ENCODE data around the gene PPP4R3C. TPM values are rescaled to one million over a fixed set of nuclear protein-coding genes. Genes with fewer than 3 reads are reported as not detected.
"Not testable (repeated sequence)": the region's sequence is repeated elsewhere in the genome, so short reads cannot be mapped to it uniquely, and the experiment has no call there.

PPP4R3C gene
- total and polyA plus RNA-seq, 4 experiments from 2014 or later = not detected

DNA sequence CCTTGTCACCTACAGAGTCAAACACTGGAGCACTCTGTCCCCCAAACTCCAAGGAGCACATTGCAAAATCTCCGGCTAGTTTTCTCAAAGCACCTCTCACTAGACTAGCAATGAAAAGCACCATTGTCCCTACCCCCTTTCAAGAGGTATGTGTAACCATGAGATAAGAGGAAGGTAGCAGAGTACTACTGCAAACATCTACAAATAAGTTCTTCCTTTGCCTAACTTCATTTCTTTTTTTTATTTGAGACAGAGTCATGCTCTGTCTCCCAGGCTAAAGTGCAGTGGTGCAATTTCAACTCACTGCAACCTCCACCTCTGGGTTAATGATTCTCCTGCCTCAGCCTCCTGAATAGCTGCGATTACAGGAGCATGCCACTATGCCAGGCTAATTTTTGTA, 17.7 kb downstream of the PPP4R3C start:
- POLR2A ChIA-PET (ENCODE audit: partially characterized antibody) = no interaction called here
- CTCF ChIA-PET (ENCODE audit: partially characterized antibody) = no interaction called here

DNA sequence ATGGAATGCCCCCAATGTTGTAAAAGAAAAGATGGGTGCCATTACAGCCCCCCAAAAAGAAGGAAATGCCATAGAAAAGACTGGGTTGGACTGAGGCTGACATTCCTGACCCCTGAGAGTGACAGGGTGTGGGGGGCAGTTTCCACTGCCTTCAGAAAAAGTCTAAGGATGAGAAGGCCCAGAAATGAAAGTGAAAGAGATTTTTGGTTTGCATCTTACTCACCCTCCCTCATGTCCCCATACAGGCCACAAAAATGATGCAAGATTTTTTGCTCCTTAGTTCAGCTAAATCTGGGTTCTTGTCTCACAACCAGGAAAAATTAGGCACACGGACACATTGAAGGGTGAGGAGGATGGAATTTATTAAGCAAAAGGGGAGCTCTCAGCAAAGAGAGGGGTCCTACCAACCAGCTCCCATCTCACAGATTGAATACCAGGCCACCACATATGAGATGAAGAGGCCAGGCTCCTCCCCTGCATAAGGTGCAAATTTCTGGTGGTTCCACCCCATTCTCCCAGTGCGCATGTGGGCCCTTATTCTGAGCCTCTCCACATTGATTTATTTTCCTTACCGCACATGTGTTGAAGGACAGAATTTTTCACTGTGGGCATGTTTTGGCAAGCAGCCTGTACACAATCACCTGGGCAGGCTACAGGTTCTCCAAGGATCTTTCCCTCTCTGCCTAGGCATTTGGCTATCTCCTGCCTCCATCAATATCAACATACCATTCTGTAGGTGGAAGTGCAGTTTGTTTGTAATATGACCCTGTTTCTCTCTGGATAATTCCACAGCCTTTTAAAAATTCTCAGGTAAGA, 18.8 kb downstream of the PPP4R3C start:
- no peak overlapping the region for H3K27ac ChIP-seq (ENCODE audit: low read depth, low read length)
- no peak overlapping the region for H3K4me3 ChIP-seq (ENCODE audit: low read length in 2 of 2)
- Mint-ChIP-seq H3K36me3 (no peaks in the 10 kb centered on the region), H3K27me3 (no peaks in the 10 kb centered on the region), H3K4me1 (peaks cover 0 to 13% (median 2%) of the 10 kb centered on the region in 4 donors), H3K27ac (no peak overlapping the region), H3K4me3 (peak overlapping the region in 2 of 8 donors; percentile 47 to 56), H3K9me3 (peaks cover 0 to 5% (median 0%) of the 10 kb centered on the region in 8 donors)
- no peaks in the 10 kb centered on the region for H3K36me3 ChIP-seq (ENCODE audit: insufficient read depth, low read length)
- H3K9me3 ChIP-seq (ENCODE audit: control insufficient read depth in 1 of 2, low read length in 2 of 2) = no peaks in the 10 kb centered on the region
- DNase-seq = no peak
- intact Hi-C loops (cut with micrococcal nuclease) = no loop called here
- ChIA-PET CTCF (ENCODE audit: partially characterized antibody) (no interaction called here), POLR2A (ENCODE audit: partially characterized antibody) (no interaction called here)
- no peaks in the 10 kb centered on the region for H3K27me3 ChIP-seq (ENCODE audit: insufficient read depth, low read length)
- no peaks in the 10 kb centered on the region for H3K4me1 ChIP-seq (ENCODE audit: insufficient read depth, low read length)

More for the DNA sequence above, 17.7 kb downstream of the PPP4R3C start:
- Histone ChIP-seq H3K4me1 (ENCODE audit: insufficient read depth, low read length) (no peaks in the 10 kb centered on the region), H3K27me3 (ENCODE audit: insufficient read depth, low read length) (no peaks in the 10 kb centered on the region), H3K36me3 (ENCODE audit: insufficient read depth, low read length) (no peaks in the 10 kb centered on the region), H3K4me3 (ENCODE audit: low read length in 2 of 2) (no peak overlapping the region), H3K27ac (ENCODE audit: low read depth, low read length) (no peak overlapping the region), H3K9me3 (ENCODE audit: control insufficient read depth in 1 of 2, low read length in 2 of 2) (no peaks in the 10 kb centered on the region)
- Mint-ChIP-seq H3K4me1 (peaks cover 0 to 13% (median 2%) of the 10 kb centered on the region in 4 donors), H3K27me3 (no peaks in the 10 kb centered on the region), H3K9me3 (peaks cover 0 to 5% (median 0%) of the 10 kb centered on the region in 8 donors), H3K36me3 (no peaks in the 10 kb centered on the region), H3K27ac (peak overlapping the region in 1 of 7 donors; percentile 76), H3K4me3 (no peak overlapping the region)
- no peak for DNase-seq
- intact Hi-C loops (cut with micrococcal nuclease) = no loop called here

- POLR2A ChIA-PET (ENCODE audit: partially characterized antibody); H3K9me3 Mint-ChIP-seq; CTCF ChIA-PET (ENCODE audit: partially characterized antibody); intact Hi-C loops (cut with micrococcal nuclease); H3K27me3 Mint-ChIP-seq; H3K27me3 ChIP-seq (ENCODE audit: insufficient read depth, low read length); DNase-seq; H3K27ac Mint-ChIP-seq; H3K4me1 ChIP-seq (ENCODE audit: insufficient read depth, low read length); H3K4me3 ChIP-seq (ENCODE audit: low read length in 2 of 2); H3K4me3 Mint-ChIP-seq; H3K27ac ChIP-seq (ENCODE audit: low read depth, low read length); H3K36me3 ChIP-seq (ENCODE audit: insufficient read depth, low read length); H3K36me3 Mint-ChIP-seq; H3K9me3 ChIP-seq (ENCODE audit: control insufficient read depth in 1 of 2, low read length in 2 of 2): not testable (repeated sequence)
- peaks cover 0 to 13% (median 2%) of the 10 kb centered on the region in 4 donors for H3K4me1 Mint-ChIP-seq
Measured at GRCh38 chrX:27442392-27442791, 20.7 kb downstream of the PPP4R3C start.

GRCh38 chrX:27439771-27440170, 23.4 kb downstream of the PPP4R3C start:
- no peak overlapping the region for H3K27ac ChIP-seq (ENCODE audit: low read depth, low read length)
- no peaks in the 10 kb centered on the region for H3K36me3 ChIP-seq (ENCODE audit: insufficient read depth, low read length)
- no peak for DNase-seq
- CTCF ChIA-PET (ENCODE audit: partially characterized antibody) = no interaction called here
- Mint-ChIP-seq H3K9me3 (no peaks in the 10 kb centered on the region), H3K4me3 (no peak overlapping the region), H3K27ac (no peak overlapping the region), H3K27me3 (no peaks in the 10 kb centered on the region), H3K4me1 (peaks cover 0 to 11% (median 0%) of the 10 kb centered on the region in 4 donors), H3K36me3 (no peaks in the 10 kb centered on the region)
- H3K4me3 ChIP-seq (ENCODE audit: low read length in 2 of 2) = no peak overlapping the region
- H3K4me1 ChIP-seq (ENCODE audit: insufficient read depth, low read length) = no peaks in the 10 kb centered on the region
- no peaks in the 10 kb centered on the region for H3K27me3 ChIP-seq (ENCODE audit: insufficient read depth, low read length)
- no peaks in the 10 kb centered on the region for H3K9me3 ChIP-seq (ENCODE audit: control insufficient read depth in 1 of 2, low read length in 2 of 2)
- POLR2A ChIA-PET (ENCODE audit: partially characterized antibody) = no interaction called here
- intact Hi-C loops (cut with micrococcal nuclease) = no loop called here

DNA sequence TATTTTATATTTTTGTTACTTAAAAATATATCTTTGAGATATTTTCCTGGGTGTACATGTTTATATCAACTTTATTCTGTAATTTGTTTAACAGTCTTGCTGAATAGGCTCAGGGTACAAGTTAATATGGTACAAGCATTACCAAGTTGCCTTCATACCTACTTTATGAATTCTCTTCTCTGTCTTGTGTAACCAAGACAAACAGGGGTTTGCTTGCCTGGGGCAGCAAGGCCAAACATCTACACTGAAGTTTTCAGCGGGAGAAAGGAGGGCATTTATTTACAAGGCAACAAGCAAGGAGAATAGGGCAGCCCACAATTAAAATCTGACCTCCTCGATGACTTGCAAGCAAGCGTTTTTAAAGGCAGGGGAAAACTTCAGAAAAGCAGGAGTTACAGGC, 24.2 kb downstream of the PPP4R3C start:
- intact Hi-C loops (cut with micrococcal nuclease) = no loop called here
- no peaks in the 10 kb centered on the region for H3K36me3 Mint-ChIP-seq
- Histone ChIP-seq H3K4me3 (ENCODE audit: low read length in 2 of 2) (no peak overlapping the region), H3K27me3 (ENCODE audit: insufficient read depth, low read length) (no peaks in the 10 kb centered on the region), H3K9me3 (ENCODE audit: control insufficient read depth in 1 of 2, low read length in 2 of 2) (no peaks in the 10 kb centered on the region), H3K36me3 (ENCODE audit: insufficient read depth, low read length) (no peaks in the 10 kb centered on the region), H3K27ac (ENCODE audit: low read depth, low read length) (no peak overlapping the region), H3K4me1 (ENCODE audit: insufficient read depth, low read length) (no peaks in the 10 kb centered on the region)
- no peak overlapping the region for H3K27ac Mint-ChIP-seq
- ChIA-PET CTCF (ENCODE audit: partially characterized antibody) (no interaction called here), POLR2A (ENCODE audit: partially characterized antibody) (no interaction called here)
- no peaks in the 10 kb centered on the region for H3K27me3 Mint-ChIP-seq
- H3K4me1 Mint-ChIP-seq = peaks cover 0 to 2% (median 0%) of the 10 kb centered on the region in 4 donors
- DNase-seq = no peak
- H3K9me3 Mint-ChIP-seq = no peaks in the 10 kb centered on the region
- H3K4me3 Mint-ChIP-seq = no peak overlapping the region

GRCh38 chrX:27435031-27435430, 28.1 kb downstream of the PPP4R3C start:
- Histone ChIP-seq H3K27me3 (ENCODE audit: insufficient read depth, low read length) (no peaks in the 10 kb centered on the region), H3K9me3 (ENCODE audit: control insufficient read depth in 1 of 2, low read length in 2 of 2) (no peaks in the 10 kb centered on the region), H3K4me3 (ENCODE audit: low read length in 2 of 2) (no peak overlapping the region), H3K36me3 (ENCODE audit: insufficient read depth, low read length) (no peaks in the 10 kb centered on the region), H3K4me1 (ENCODE audit: insufficient read depth, low read length) (no peaks in the 10 kb centered on the region), H3K27ac (ENCODE audit: low read depth, low read length) (no peak overlapping the region)
- ChIA-PET CTCF (ENCODE audit: partially characterized antibody) (no interaction called here), POLR2A (ENCODE audit: partially characterized antibody) (no interaction called here)
- Mint-ChIP-seq H3K36me3 (no peaks in the 10 kb centered on the region), H3K9me3 (no peaks in the 10 kb centered on the region), H3K27ac (no peak overlapping the region), H3K27me3 (no peaks in the 10 kb centered on the region), H3K4me3 (no peak overlapping the region), H3K4me1 (no peaks in the 10 kb centered on the region)
- DNase-seq = no peak
- intact Hi-C loops (cut with micrococcal nuclease) = no loop called here
